Measurements from ENCODE around the gene LAMC1. TPM values are rescaled to one million over a fixed set of nuclear protein-coding genes. Genes with fewer than 3 reads are reported as not detected.

Gene LAMC1
- total and polyA plus RNA-seq, 2 experiments from 2014 or later = 18.4 to 116 TPM

DNA sequence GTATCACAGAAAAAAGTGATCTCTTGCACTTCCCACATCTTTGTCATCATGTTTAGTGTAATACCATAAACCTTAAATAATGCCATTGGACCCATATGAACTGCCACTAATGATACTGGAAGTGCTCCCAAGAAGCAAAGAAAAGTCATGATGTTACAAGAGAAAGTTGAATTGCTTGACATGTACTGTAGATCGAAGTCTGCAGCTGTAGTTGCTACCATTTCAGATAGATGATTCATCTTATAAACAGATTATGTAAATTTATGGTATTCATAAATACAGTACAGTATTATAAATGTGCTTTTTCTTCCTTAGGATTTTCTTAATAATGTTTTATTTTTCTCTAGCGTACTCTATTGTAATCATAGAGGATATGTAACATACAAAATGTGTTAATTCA lies 132.7 kb downstream of the LAMC1 start:
- Histone ChIP-seq H3K4me1 (ENCODE audit: insufficient read depth) (no peaks in the 10 kb centered on the region), H3K27me3 (ENCODE audit: insufficient read depth) (no peaks in the 10 kb centered on the region), H2AFZ (no peak overlapping the region), H4K20me1 (replicated peaks; ENCODE audit: insufficient read depth) (no peaks in the 10 kb centered on the region), H3K9me2 (ENCODE audit: insufficient read depth) (no peaks in the 10 kb centered on the region), H3F3A (replicated peaks; ENCODE audit: low read depth) (no peaks in the 10 kb centered on the region), H3K36me3 (ENCODE audit: insufficient read depth) (no peaks in the 10 kb centered on the region), H3K79me2 (replicated peaks; ENCODE audit: insufficient read depth) (no peaks in the 10 kb centered on the region), H3K4me3 (no peak overlapping the region), H3K4me2 (no peak overlapping the region), H3K27ac (ENCODE audit: low read depth) (no peak overlapping the region)
- Mint-ChIP-seq H3K4me3 (no peak overlapping the region), H3K27ac (no peak overlapping the region), H3K9me3 (no peaks in the 10 kb centered on the region), H3K4me1 (no peaks in the 10 kb centered on the region), H3K36me3 (ENCODE audit: low read depth) (no peaks in the 10 kb centered on the region), H3K27me3 (ENCODE audit: insufficient read depth, low read depth, poor library complexity) (peaks cover 2% of the 10 kb centered on the region)
- ATAC-seq = no peak
- TF ChIP-seq EZH2phosphoT487 (IDR thresholded peaks at IDR 0.05; ENCODE audit: unreplicated experiment) (no peak), CTCF (conservative IDR thresholded peaks at IDR 0.05; ENCODE audit: low read depth in 2 of 2) (no peak), ZNF331 (CRISPR knock-in tag; IDR thresholded peaks at IDR 0.05; ENCODE audit: low read depth) (no peak), EZH2 (IDR thresholded peaks at IDR 0.05; ENCODE audit: low read depth, unreplicated experiment) (no peak), ZNF114 (CRISPR knock-in tag; IDR thresholded peaks at IDR 0.05) (no peak)
- DNase-seq (ENCODE audit: low spot score) = no peak

GRCh38 chr1:183159960-183160359 lies 136.7 kb downstream of the LAMC1 start:
- H3K4me1 Mint-ChIP-seq = peaks cover 7% of the 10 kb centered on the region; the same call in 2 of the 3 replicates
- Histone ChIP-seq H3K27ac (ENCODE audit: low read depth) (no peak overlapping the region), H3K4me3 (no peak overlapping the region), H3K9me2 (ENCODE audit: insufficient read depth) (peaks cover 10% of the 10 kb centered on the region; the same call in 1 of the 2 replicates), H4K20me1 (replicated peaks; ENCODE audit: insufficient read depth) (no peaks in the 10 kb centered on the region), H3F3A (replicated peaks; ENCODE audit: low read depth) (no peaks in the 10 kb centered on the region), H3K27me3 (ENCODE audit: insufficient read depth) (no peaks in the 10 kb centered on the region), H3K79me2 (replicated peaks; ENCODE audit: insufficient read depth) (no peaks in the 10 kb centered on the region), H3K4me2 (no peak overlapping the region), H3K4me1 (ENCODE audit: insufficient read depth) (peaks cover 4% of the 10 kb centered on the region; the same call in 1 of the 2 replicates), H2AFZ (peak overlapping the region; percentile 74; the same call in 1 of the 2 replicates), H3K36me3 (ENCODE audit: insufficient read depth) (no peaks in the 10 kb centered on the region)
- no peaks in the 10 kb centered on the region for H3K9me3 Mint-ChIP-seq
- no peak overlapping the region for H3K27ac Mint-ChIP-seq
- DNase-seq (ENCODE audit: low spot score) (no peak), ATAC-seq (peak; percentile 48; the same call in 2 of the 3 replicates)
- H3K36me3 Mint-ChIP-seq (ENCODE audit: low read depth) = no peaks in the 10 kb centered on the region
- H3K27me3 Mint-ChIP-seq (ENCODE audit: insufficient read depth, low read depth, poor library complexity) = peaks cover 2% of the 10 kb centered on the region
- H3K4me3 Mint-ChIP-seq = no peak overlapping the region
- TF ChIP-seq ZNF462 (CRISPR knock-in tag; IDR thresholded peaks at IDR 0.05) = no peak
- TF ChIP-seq JUNB (IDR thresholded peaks at IDR 0.05; ENCODE audit: unreplicated experiment) = no peak
- no peak for TF ChIP-seq STAT1 (IDR thresholded peaks at IDR 0.05; ENCODE audit: unreplicated experiment)
- no peak for TF ChIP-seq ZNF331 (CRISPR knock-in tag; IDR thresholded peaks at IDR 0.05; ENCODE audit: low read depth)
- no peak for TF ChIP-seq CTCF (conservative IDR thresholded peaks at IDR 0.05; ENCODE audit: low read depth in 2 of 2)
- TF ChIP-seq ZNF114 (CRISPR knock-in tag; IDR thresholded peaks at IDR 0.05) = no peak

All from GM23338 (cell line).